ENCODE measurements around the gene ABLIM2.

Gene ABLIM2

GRCh38 chr4:8174970-8175369 is 16.4 kb upstream of the ABLIM2 start:
- no peak for DNase-seq (ENCODE audit: low spot score)

GRCh38 chr4:8173492-8174242 is 15.1 kb upstream of the ABLIM2 start:
- no peak for DNase-seq (ENCODE audit: low spot score)

GRCh38 chr4:8171984-8172924 is 13.6 kb upstream of the ABLIM2 start:
- DNase-seq (ENCODE audit: low spot score) = no peak

GRCh38 chr4:8171266-8171665 is 12.7 kb upstream of the ABLIM2 start:
- no peak for DNase-seq (ENCODE audit: low spot score)

GRCh38 chr4:8170341-8170740 is 11.7 kb upstream of the ABLIM2 start:
- DNase-seq (ENCODE audit: low spot score) = no peak

GRCh38 chr4:8169763-8170162 is 11.2 kb upstream of the ABLIM2 start:
- DNase-seq (ENCODE audit: low spot score) = no peak

GRCh38 chr4:8168832-8169598 is 10.4 kb upstream of the ABLIM2 start:
- DNase-seq (ENCODE audit: low spot score) = no peak

GRCh38 chr4:8168232-8168631 is 9.6 kb upstream of the ABLIM2 start:
- DNase-seq (ENCODE audit: low spot score) = no peak

GRCh38 chr4:8167815-8168214 is 9.2 kb upstream of the ABLIM2 start:
- no peak for DNase-seq (ENCODE audit: low spot score)

- no peak for DNase-seq (ENCODE audit: low spot score)
Observed at GRCh38 chr4:8167291-8167690, 8.7 kb upstream of the ABLIM2 start.

GRCh38 chr4:8165374-8165896 is 6.8 kb upstream of the ABLIM2 start:
- DNase-seq (ENCODE audit: low spot score) = no peak

GRCh38 chr4:8164687-8165086 is 6.1 kb upstream of the ABLIM2 start:
- DNase-seq (ENCODE audit: low spot score) = no peak

- DNase-seq (ENCODE audit: low spot score) = no peak
Observed at GRCh38 chr4:8164194-8164565, 5.6 kb upstream of the ABLIM2 start.

- no peak for DNase-seq (ENCODE audit: low spot score)
Observed at GRCh38 chr4:8163436-8164193, 5.0 kb upstream of the ABLIM2 start.

- no peak for DNase-seq (ENCODE audit: low spot score)
Observed at GRCh38 chr4:8163026-8163425, 4.4 kb upstream of the ABLIM2 start.

GRCh38 chr4:8162625-8163024 is 4.0 kb upstream of the ABLIM2 start:
- DNase-seq (ENCODE audit: low spot score) = no peak

GRCh38 chr4:8160572-8160971 is 2.0 kb upstream of the ABLIM2 start:
- DNase-seq (ENCODE audit: low spot score) = no peak

- DNase-seq (ENCODE audit: low spot score) = no peak
Observed at GRCh38 chr4:8160233-8160560, 1.6 kb upstream of the ABLIM2 start.

GRCh38 chr4:8159537-8160232 is 1.1 kb upstream of the ABLIM2 start:
- no peak for DNase-seq (ENCODE audit: low spot score)

- no peak for DNase-seq (ENCODE audit: low spot score)
Observed at GRCh38 chr4:8157944-8158709, 486 bp downstream of the ABLIM2 start.

Measured in CD4-positive, alpha-beta T cell treated with Interleukin-2 at 100 ng/mL for 4 hours (primary cell).